ENCODE measurements around the gene PDGFC. TPM values are rescaled to one million over a fixed set of nuclear protein-coding genes. Genes with fewer than 3 reads are reported as not detected.

Gene PDGFC
- total and polyA plus RNA-seq, 2 of the 8 experiments (the other 6 are each of a cell fraction or from before 2014, with no cell fraction given): 0.65 to 2.7 TPM

GRCh38 chr4:157012781-157013180, 41.2 kb upstream of the PDGFC start (continued):
- no peak for TF ChIP-seq CHD7 (IDR thresholded peaks at IDR 0.05; ENCODE audit: insufficient replicate concordance, low read length)
- TF ChIP-seq RFX5 (IDR thresholded peaks at IDR 0.05; ENCODE audit: borderline replicate concordance, low read depth, low read length): no peak
- TF ChIP-seq TEAD4 (IDR thresholded peaks at IDR 0.05; ENCODE audit: low read depth, low read length): no peak
- no peak for TF ChIP-seq ATF3 (IDR thresholded peaks at IDR 0.05; ENCODE audit: insufficient read depth, low read depth, low read length)
- TF ChIP-seq SP4 (IDR thresholded peaks at IDR 0.05; ENCODE audit: low read length): no peak
- no peak for TF ChIP-seq CREB1 (IDR thresholded peaks at IDR 0.05)
- no peak for TF ChIP-seq RNF2 (IDR thresholded peaks at IDR 0.05; ENCODE audit: borderline replicate concordance, low read depth, low read length, missing control alignments, poor library complexity, severe bottlenecking)
- no peak for TF ChIP-seq JUND (IDR thresholded peaks at IDR 0.05; ENCODE audit: low read length)
- TF ChIP-seq MAFK (IDR thresholded peaks at IDR 0.05; ENCODE audit: low read depth, low read length): no peak
- TF ChIP-seq JUN (IDR thresholded peaks at IDR 0.05; ENCODE audit: low read depth, low read length): no peak
